Measurements from ENCODE around the gene LIF.

LIF gene

GRCh38 chr22:30190574-30190973 is 56.0 kb downstream of the LIF start:
- DNase-seq (ENCODE audit: low read depth in 2 of 2) = no peak

Data from stimulated activated CD4-positive, alpha-beta T cell treated with anti-CD3 and anti-CD28 coated beads, Interleukin-1b, Interleukin-23, amount 100 ng/mL, for 4 hours (primary cell).